Measurements from ENCODE around the gene SH3RF3.

The SH3RF3 gene

DNA sequence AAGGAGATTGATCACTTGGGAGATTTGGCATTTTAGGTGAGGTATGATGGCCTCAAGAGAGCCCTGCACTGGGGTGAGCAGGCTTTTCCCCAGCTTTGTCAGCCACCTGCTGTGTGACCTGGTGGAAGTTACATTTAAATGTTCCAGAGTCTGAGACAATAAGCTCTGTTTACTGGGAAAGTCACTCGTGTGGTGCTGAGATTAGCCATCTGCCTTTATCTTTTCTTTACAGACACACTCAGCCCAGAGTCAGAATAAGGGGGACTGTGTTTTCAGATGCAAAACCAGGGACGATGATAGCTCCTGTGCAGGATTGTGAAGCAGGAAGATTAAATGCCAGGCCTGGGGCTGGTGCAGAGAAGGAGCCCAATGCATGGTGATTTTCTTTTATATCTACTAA is 47.9 kb downstream of the SH3RF3 start:
- Histone ChIP-seq H3K36me3 (ENCODE audit: insufficient read depth, low read length) (no peaks in the 10 kb centered on the region), H3K27me3 (ENCODE audit: control insufficient read depth, insufficient read depth, low read length) (no peaks in the 10 kb centered on the region), H3K4me2 (ENCODE audit: low read length) (no peak overlapping the region), H3K9me3 (replicated peaks; ENCODE audit: low read length) (no peaks in the 10 kb centered on the region), H3K4me1 (ENCODE audit: control insufficient read depth, insufficient read depth, low read length) (peaks cover 55% of the 10 kb centered on the region), H3K4me3 (ENCODE audit: low read length) (no peak overlapping the region), H3K9ac (ENCODE audit: low read depth, low read length) (no peak overlapping the region)

DNA sequence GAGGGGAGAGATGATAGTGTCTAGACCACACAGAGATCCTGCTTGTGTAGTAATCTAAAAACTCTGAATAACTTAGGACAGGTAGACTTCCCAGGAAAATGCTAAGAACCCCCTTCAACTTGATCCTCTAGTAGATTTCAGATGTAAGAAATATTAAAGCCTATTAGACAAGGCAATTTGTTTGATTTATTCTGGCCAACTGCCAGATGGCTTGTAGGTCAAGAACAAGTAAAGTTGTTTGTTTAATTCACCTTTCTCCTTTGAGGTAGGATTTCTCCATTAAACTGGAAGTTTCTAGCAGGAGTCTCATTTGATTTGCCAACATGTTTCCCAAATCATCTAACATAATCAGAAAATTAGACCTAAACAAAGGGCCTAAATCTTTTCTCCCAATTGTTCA is 48.6 kb downstream of the SH3RF3 start:
- no peaks in the 10 kb centered on the region for H3K36me3 ChIP-seq (ENCODE audit: insufficient read depth, low read length)
- H3K4me3 ChIP-seq (ENCODE audit: low read length), result no peak overlapping the region
- no peaks in the 10 kb centered on the region for H3K9me3 ChIP-seq (replicated peaks; ENCODE audit: low read length)
- H3K4me1 ChIP-seq (ENCODE audit: control insufficient read depth, insufficient read depth, low read length), result peaks cover 53% of the 10 kb centered on the region
- H3K4me2 ChIP-seq (ENCODE audit: low read length), result no peak overlapping the region
- no peaks in the 10 kb centered on the region for H3K27me3 ChIP-seq (ENCODE audit: control insufficient read depth, insufficient read depth, low read length)
- no peak overlapping the region for H3K9ac ChIP-seq (ENCODE audit: low read depth, low read length)

DNA sequence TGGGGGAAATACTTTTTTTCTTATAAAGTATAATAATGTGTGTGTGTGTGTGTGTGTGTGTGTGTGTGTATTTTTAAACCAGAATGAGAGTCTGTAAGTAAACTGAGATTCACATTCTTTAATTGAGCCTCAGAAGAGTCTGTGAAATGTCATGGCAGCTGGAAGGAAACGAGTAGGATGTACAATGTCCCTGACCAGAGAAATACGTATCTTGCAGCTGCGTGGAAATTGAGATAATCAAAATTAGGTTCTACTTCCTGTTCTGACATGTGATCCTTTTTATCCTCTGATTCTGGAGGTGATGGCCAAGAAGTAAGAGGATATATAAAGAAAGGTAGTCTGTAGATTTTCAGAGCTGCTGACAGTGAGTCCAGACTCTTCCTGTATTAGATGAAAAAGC is 50.0 kb downstream of the SH3RF3 start:
- Histone ChIP-seq H3K4me1 (ENCODE audit: control insufficient read depth, insufficient read depth, low read length) (peaks cover 42% of the 10 kb centered on the region), H3K36me3 (ENCODE audit: insufficient read depth, low read length) (no peaks in the 10 kb centered on the region), H3K27me3 (ENCODE audit: control insufficient read depth, insufficient read depth, low read length) (no peaks in the 10 kb centered on the region), H3K9me3 (replicated peaks; ENCODE audit: low read length) (no peaks in the 10 kb centered on the region), H3K9ac (ENCODE audit: low read depth, low read length) (no peak overlapping the region), H3K4me2 (ENCODE audit: low read length) (no peak overlapping the region), H3K4me3 (ENCODE audit: low read length) (no peak overlapping the region)

DNA sequence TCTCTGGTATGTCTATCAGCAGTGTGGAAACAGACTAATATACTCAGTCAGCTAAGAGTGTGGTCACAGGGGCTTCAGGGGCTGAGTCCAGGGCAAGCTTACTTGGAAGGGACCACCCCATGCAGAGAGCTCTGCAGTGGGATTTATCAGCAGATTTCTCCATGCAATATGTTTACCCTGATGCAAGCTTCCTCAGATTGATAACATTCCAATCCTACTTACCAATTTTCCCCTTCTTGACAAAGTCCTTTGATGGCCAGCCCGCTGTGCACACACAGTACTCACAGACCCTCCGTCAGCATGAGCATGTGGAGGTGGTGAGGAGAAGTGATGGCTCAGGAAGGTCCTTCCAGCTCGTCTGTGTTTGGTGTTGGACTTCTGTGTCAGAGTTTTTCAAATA is 51.8 kb downstream of the SH3RF3 start:
- H3K4me1 ChIP-seq (ENCODE audit: control insufficient read depth, insufficient read depth, low read length), result peaks cover 45% of the 10 kb centered on the region
- H3K4me3 ChIP-seq (ENCODE audit: low read length), result no peak overlapping the region
- H3K9me3 ChIP-seq (replicated peaks; ENCODE audit: low read length), result no peaks in the 10 kb centered on the region
- H3K4me2 ChIP-seq (ENCODE audit: low read length), result no peak overlapping the region
- H3K27me3 ChIP-seq (ENCODE audit: control insufficient read depth, insufficient read depth, low read length), result no peaks in the 10 kb centered on the region
- no peak overlapping the region for H3K9ac ChIP-seq (ENCODE audit: low read depth, low read length)
- no peaks in the 10 kb centered on the region for H3K36me3 ChIP-seq (ENCODE audit: insufficient read depth, low read length)

DNA sequence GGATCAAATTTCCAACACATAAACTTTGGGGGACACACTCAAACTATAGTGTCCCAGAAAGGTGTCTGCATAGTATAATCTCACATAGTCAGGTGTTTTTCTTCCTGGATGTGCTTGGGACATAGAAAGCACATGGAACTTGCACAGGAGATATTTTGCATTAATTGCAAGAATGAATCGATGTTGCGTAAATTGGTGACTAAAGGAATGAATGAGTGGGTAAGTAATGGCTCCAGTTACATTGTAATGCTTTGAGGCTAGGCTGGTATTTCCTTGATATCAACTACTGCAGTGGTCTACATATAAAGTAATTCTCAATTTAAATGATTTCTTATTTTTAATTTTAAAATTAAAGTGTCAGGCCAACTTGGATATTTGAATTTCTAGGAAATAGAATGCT is 53.4 kb downstream of the SH3RF3 start:
- Histone ChIP-seq H3K27me3 (ENCODE audit: control insufficient read depth, insufficient read depth, low read length) (no peaks in the 10 kb centered on the region), H3K4me1 (ENCODE audit: control insufficient read depth, insufficient read depth, low read length) (peaks cover 47% of the 10 kb centered on the region), H3K4me2 (ENCODE audit: low read length) (no peak overlapping the region), H3K4me3 (ENCODE audit: low read length) (no peak overlapping the region), H3K9ac (ENCODE audit: low read depth, low read length) (no peak overlapping the region), H3K9me3 (replicated peaks; ENCODE audit: low read length) (no peaks in the 10 kb centered on the region), H3K36me3 (ENCODE audit: insufficient read depth, low read length) (no peaks in the 10 kb centered on the region)

DNA sequence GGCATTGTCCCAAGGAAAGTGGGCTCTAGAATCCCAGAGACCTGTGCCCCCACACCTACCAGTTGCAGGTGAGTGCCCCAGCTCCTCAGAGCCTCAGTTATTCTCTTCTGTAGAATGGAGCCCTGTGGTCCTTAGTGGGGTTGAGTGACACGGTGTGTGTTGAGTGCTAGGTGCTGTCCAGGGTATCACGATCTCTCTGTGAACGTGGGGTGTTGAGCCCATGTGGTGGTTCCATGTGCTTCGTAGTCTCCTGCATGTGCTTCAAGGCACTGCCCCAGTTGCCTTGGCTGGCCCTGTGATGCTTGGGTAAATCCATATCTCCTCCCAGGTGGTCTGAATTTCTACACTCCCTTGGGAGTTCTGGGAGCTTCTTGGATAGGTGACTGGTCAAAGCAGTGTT is 54.9 kb downstream of the SH3RF3 start:
- Histone ChIP-seq H3K4me1 (ENCODE audit: control insufficient read depth, insufficient read depth, low read length) (peaks cover 36% of the 10 kb centered on the region), H3K4me2 (ENCODE audit: low read length) (no peak overlapping the region), H3K36me3 (ENCODE audit: insufficient read depth, low read length) (no peaks in the 10 kb centered on the region), H3K9ac (ENCODE audit: low read depth, low read length) (no peak overlapping the region), H3K4me3 (ENCODE audit: low read length) (no peak overlapping the region), H3K27me3 (ENCODE audit: control insufficient read depth, insufficient read depth, low read length) (no peaks in the 10 kb centered on the region), H3K9me3 (replicated peaks; ENCODE audit: low read length) (no peaks in the 10 kb centered on the region)

DNA sequence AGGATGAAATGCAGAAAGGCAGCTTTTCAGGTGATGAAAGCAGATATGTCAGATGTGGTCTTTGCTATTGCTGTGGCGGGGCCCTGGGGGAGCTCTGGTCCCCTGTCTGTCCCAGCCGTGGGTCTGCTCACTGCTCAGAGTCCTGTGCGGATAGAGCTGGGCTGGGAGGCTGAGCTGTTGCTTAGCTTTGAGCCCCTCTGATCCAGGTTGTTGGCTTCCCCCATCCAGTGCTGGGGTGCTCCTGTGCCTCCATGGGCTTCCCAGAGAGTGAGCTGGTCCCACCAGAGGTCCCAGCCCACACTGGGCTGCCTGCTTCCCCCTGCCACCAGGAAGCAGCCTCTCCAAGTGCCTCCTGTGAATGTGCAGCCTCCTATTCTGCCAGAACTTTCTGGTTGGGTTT is 55.4 kb downstream of the SH3RF3 start:
- Histone ChIP-seq H3K27me3 (ENCODE audit: control insufficient read depth, insufficient read depth, low read length) (no peaks in the 10 kb centered on the region), H3K4me2 (ENCODE audit: low read length) (no peak overlapping the region), H3K9ac (ENCODE audit: low read depth, low read length) (peak overlapping the region; percentile 74), H3K9me3 (replicated peaks; ENCODE audit: low read length) (no peaks in the 10 kb centered on the region), H3K4me3 (ENCODE audit: low read length) (no peak overlapping the region), H3K4me1 (ENCODE audit: control insufficient read depth, insufficient read depth, low read length) (peaks cover 36% of the 10 kb centered on the region), H3K36me3 (ENCODE audit: insufficient read depth, low read length) (no peaks in the 10 kb centered on the region)

DNA sequence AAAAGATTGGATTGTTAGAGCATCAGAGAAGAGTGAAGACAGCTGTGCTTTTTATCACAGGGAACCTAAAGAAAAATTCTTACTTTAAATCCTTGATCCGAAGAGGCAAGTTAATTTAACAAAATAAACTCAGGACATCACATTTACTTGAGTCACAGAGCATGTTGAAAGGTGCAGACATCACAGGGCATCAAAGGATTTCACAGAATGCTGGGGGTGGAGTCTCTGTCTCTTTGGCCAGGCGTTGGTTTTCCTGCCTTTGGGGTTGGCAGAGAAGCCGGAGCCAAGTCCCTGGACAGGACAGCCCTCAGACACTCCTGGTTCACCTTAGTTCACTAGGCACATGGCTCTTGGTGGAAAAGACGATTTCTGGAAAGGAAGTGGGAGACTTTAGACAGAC is 56.3 kb downstream of the SH3RF3 start:
- Histone ChIP-seq H3K9ac (ENCODE audit: low read depth, low read length) (peak overlapping the region; percentile 74), H3K36me3 (ENCODE audit: insufficient read depth, low read length) (no peaks in the 10 kb centered on the region), H3K4me3 (ENCODE audit: low read length) (peak overlapping the region; percentile 14)

DNA sequence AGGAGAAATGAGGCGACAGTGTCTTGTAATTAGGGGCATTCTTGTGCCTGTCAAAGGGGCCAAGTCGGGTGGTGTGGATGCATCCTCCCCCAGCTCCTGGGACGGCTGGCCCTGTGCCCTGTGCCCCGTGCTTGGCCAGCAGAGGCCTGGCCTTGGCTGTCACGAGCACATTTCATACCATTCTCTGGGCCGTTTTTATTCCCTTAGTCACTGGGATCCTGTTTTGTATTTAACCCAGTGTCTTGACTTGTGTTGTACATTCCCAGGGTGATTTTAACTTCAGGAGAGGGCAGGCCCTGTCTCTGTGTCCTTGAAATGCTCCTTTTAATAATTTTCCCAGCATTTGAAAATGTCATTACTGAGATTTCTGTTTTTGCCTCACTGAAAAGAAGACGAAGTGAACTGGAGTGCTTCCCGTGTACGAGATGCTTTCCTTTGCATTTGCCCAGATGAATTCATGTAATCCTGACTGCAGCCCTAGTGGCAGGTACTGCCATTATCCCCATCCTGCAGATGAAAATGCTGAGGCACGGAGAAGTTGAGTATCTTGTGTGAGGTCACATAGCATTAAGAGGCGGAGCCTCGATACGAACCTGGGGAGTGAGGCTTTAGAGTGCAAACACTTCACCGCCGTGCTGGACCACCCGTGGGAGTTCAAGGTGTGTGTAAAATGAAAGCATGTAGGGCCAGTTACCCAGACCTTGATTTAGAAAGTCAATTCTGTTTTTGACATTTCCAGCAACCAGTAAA is 57.0 kb downstream of the SH3RF3 start:
- H3K9ac ChIP-seq (ENCODE audit: low read depth, low read length), result peak overlapping the region; percentile 74

More for the DNA sequence above, 56.3 kb downstream of the SH3RF3 start:
- H3K27me3 ChIP-seq (ENCODE audit: control insufficient read depth, insufficient read depth, low read length), result no peaks in the 10 kb centered on the region
- peaks cover 36% of the 10 kb centered on the region for H3K4me1 ChIP-seq (ENCODE audit: control insufficient read depth, insufficient read depth, low read length)
- H3K4me2 ChIP-seq (ENCODE audit: low read length), result peak overlapping the region; percentile 68
- H3K9me3 ChIP-seq (replicated peaks; ENCODE audit: low read length), result no peaks in the 10 kb centered on the region

DNA sequence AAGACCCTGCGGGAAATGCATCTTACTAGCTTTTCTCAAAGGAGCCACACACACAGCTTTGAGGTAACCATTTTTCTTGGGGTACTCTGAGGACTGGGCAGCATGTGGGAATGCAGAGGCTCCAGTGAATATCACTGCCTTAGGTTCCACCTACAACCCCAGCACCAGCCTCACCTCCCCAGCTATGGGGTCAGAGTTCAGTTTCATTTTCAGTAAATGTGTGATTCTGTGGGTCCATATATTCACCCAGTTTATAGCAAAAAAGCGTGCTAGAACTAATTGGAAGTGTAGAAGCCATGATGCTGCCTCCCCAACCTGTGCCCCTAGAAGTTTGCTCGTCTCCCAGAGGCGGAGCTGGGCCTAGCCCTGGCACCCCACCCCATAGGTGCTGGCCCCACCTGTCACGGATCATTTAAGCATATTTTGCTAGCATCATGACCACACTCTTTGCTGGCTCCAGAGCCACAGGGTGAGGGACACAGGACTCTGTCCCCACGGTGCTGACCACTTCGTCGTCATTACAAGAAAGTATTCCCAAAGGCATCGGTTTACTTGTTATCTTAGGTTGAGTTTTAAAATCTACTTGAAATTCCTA is 57.7 kb downstream of the SH3RF3 start:
- Histone ChIP-seq H3K36me3 (ENCODE audit: insufficient read depth, low read length) (no peaks in the 10 kb centered on the region), H3K27me3 (ENCODE audit: control insufficient read depth, insufficient read depth, low read length) (no peaks in the 10 kb centered on the region), H3K9ac (ENCODE audit: low read depth, low read length) (peak overlapping the region; percentile 74), H3K4me2 (ENCODE audit: low read length) (no peak overlapping the region), H3K4me3 (ENCODE audit: low read length) (no peak overlapping the region), H3K4me1 (ENCODE audit: control insufficient read depth, insufficient read depth, low read length) (peaks cover 36% of the 10 kb centered on the region), H3K9me3 (replicated peaks; ENCODE audit: low read length) (no peaks in the 10 kb centered on the region)

More for the DNA sequence above, 57.0 kb downstream of the SH3RF3 start:
- H3K9me3 ChIP-seq (replicated peaks; ENCODE audit: low read length), result no peaks in the 10 kb centered on the region
- peak overlapping the region; percentile 68 for H3K4me2 ChIP-seq (ENCODE audit: low read length)
- H3K4me1 ChIP-seq (ENCODE audit: control insufficient read depth, insufficient read depth, low read length), result peaks cover 36% of the 10 kb centered on the region
- H3K36me3 ChIP-seq (ENCODE audit: insufficient read depth, low read length), result no peaks in the 10 kb centered on the region
- peak overlapping the region; percentile 14 for H3K4me3 ChIP-seq (ENCODE audit: low read length)
- H3K27me3 ChIP-seq (ENCODE audit: control insufficient read depth, insufficient read depth, low read length), result no peaks in the 10 kb centered on the region

DNA sequence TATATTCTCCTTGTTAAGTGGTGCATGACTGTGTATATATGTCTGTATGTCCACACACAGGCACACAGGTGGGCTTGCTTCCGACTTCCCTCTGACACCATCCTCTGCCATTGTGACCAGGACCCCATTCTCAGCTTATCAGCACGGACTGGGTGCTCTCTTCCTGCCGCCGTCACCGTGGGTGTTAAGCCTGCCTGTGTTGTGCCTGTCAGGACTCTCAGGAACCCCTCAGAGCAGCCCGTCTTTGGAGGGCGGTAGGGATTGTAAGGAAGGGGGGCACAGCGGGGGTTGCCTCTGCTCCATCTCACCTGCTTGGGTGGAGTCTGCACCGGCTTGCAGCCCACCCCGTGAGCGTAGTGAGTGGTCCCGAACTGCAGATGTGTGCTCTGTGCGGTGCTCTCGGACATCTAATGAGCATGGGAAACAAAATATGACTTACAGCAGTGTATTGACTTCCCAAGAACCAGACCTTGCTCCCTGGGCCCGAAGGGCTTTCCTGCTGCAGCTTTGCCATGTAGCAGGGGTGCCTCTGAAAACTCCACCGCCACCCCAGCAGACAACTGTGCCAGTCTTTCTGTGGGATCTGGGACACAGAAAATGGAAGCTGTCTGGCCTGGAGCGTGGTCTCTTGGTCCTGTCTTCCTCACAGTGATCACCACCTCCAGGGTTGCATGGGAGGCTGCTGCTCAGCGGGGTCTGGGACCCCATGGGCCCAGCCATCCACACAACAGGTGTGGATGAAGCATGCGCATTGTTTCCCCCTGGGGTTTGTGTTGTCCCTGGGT is 58.9 kb downstream of the SH3RF3 start:
- Histone ChIP-seq H3K36me3 (ENCODE audit: insufficient read depth, low read length) (no peaks in the 10 kb centered on the region), H3K27me3 (ENCODE audit: control insufficient read depth, insufficient read depth, low read length) (no peaks in the 10 kb centered on the region), H3K9me3 (replicated peaks; ENCODE audit: low read length) (no peaks in the 10 kb centered on the region), H3K4me3 (ENCODE audit: low read length) (no peak overlapping the region), H3K4me2 (ENCODE audit: low read length) (no peak overlapping the region), H3K9ac (ENCODE audit: low read depth, low read length) (no peak overlapping the region), H3K4me1 (ENCODE audit: control insufficient read depth, insufficient read depth, low read length) (peaks cover 29% of the 10 kb centered on the region)

Measured in skeletal muscle satellite cell (primary cell).